Measurements from ENCODE around the gene CPT1B.

The CPT1B gene

DNA sequence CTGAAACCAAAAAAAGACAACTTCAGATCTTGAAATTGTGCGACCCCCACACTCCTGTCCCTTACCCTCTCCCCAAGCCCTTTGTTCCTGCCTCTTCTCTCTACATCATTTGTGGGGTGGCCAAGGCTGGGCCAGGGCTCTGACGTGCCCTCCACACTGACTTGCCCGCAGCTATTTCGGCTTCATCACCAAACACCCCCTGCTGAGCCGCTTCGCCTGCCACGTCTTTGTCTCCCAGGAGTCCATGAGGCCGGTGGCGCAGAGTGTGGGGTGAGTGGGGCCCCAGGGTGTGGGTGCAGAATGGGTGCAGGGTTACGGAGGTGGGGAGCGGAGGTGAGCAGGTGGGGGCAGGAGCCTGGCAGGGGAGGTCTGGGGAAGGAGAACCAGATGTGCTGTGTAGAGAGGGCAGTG lies 31.8 kb upstream of the CPT1B start (continued):
- TF ChIP-seq, protein P1, sequence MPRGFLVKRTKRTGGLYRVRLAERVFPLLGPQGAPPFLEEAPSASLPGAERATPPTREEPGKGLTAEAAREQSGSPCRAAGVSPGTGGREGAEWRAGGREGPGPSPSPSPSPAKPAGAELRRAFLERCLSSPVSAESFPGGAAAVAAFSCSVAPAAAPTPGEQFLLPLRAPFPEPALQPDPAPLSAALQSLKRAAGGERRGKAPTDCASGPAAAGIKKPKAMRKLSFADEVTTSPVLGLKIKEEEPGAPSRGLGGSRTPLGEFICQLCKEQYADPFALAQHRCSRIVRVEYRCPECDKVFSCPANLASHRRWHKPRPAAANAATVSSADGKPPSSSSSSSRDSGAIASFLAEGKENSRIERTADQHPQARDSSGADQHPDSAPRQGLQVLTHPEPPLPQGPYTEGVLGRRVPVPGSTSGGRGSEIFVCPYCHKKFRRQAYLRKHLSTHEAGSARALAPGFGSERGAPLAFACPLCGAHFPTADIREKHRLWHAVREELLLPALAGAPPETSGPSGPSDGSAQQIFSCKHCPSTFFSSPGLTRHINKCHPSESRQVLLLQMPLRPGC (tag by site-specific recombination; IDR thresholded peaks at IDR 0.05), result no peak
- TF ChIP-seq, protein P2, sequence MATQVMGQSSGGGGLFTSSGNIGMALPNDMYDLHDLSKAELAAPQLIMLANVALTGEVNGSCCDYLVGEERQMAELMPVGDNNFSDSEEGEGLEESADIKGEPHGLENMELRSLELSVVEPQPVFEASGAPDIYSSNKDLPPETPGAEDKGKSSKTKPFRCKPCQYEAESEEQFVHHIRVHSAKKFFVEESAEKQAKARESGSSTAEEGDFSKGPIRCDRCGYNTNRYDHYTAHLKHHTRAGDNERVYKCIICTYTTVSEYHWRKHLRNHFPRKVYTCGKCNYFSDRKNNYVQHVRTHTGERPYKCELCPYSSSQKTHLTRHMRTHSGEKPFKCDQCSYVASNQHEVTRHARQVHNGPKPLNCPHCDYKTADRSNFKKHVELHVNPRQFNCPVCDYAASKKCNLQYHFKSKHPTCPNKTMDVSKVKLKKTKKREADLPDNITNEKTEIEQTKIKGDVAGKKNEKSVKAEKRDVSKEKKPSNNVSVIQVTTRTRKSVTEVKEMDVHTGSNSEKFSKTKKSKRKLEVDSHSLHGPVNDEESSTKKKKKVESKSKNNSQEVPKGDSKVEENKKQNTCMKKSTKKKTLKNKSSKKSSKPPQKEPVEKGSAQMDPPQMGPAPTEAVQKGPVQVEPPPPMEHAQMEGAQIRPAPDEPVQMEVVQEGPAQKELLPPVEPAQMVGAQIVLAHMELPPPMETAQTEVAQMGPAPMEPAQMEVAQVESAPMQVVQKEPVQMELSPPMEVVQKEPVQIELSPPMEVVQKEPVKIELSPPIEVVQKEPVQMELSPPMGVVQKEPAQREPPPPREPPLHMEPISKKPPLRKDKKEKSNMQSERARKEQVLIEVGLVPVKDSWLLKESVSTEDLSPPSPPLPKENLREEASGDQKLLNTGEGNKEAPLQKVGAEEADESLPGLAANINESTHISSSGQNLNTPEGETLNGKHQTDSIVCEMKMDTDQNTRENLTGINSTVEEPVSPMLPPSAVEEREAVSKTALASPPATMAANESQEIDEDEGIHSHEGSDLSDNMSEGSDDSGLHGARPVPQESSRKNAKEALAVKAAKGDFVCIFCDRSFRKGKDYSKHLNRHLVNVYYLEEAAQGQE (tag by site-specific recombination; IDR thresholded peaks at IDR 0.05), result no peak
- TF ChIP-seq MEIS1 (CRISPR knock-in tag; IDR thresholded peaks at IDR 0.05; ENCODE audit: borderline replicate concordance), result no peak
- TF ChIP-seq EGR2 (tag by site-specific recombination; IDR thresholded peaks at IDR 0.05; ENCODE audit: low read depth), result 0 out of 2 replicates have a peak, but pooled peaks have one; percentile 13
- no peak for TF ChIP-seq REPIN1 (tag by site-specific recombination; IDR thresholded peaks at IDR 0.05; ENCODE audit: low read depth)
- no peak for TF ChIP-seq ZNF555 (tag by site-specific recombination; conservative IDR thresholded peaks at IDR 0.05)
- no peak for TF ChIP-seq ZNF664 (tag by site-specific recombination; IDR thresholded peaks at IDR 0.05)
- TF ChIP-seq ZFHX2 (tag by site-specific recombination; conservative IDR thresholded peaks at IDR 0.05), result peak; percentile 29; the same call in 1 of the 2 replicates
- no peak for TF ChIP-seq ZNF837 (tag by site-specific recombination; IDR thresholded peaks at IDR 0.05)
- TF ChIP-seq ZNF610 (tag by site-specific recombination; IDR thresholded peaks at IDR 0.05; ENCODE audit: borderline replicate concordance), result no peak
- TF ChIP-seq, protein P3, sequence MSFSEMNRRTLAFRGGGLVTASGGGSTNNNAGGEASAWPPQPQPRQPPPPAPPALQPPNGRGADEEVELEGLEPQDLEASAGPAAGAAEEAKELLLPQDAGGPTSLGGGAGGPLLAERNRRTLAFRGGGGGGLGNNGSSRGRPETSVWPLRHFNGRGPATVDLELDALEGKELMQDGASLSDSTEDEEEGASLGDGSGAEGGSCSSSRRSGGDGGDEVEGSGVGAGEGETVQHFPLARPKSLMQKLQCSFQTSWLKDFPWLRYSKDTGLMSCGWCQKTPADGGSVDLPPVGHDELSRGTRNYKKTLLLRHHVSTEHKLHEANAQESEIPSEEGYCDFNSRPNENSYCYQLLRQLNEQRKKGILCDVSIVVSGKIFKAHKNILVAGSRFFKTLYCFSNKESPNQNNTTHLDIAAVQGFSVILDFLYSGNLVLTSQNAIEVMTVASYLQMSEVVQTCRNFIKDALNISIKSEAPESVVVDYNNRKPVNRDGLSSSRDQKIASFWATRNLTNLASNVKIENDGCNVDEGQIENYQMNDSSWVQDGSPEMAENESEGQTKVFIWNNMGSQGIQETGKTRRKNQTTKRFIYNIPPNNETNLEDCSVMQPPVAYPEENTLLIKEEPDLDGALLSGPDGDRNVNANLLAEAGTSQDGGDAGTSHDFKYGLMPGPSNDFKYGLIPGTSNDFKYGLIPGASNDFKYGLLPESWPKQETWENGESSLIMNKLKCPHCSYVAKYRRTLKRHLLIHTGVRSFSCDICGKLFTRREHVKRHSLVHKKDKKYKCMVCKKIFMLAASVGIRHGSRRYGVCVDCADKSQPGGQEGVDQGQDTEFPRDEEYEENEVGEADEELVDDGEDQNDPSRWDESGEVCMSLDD (tag by site-specific recombination; IDR thresholded peaks at IDR 0.05), result peak; percentile 46; the same call in 1 of the 2 replicates
- TF ChIP-seq, protein P4, sequence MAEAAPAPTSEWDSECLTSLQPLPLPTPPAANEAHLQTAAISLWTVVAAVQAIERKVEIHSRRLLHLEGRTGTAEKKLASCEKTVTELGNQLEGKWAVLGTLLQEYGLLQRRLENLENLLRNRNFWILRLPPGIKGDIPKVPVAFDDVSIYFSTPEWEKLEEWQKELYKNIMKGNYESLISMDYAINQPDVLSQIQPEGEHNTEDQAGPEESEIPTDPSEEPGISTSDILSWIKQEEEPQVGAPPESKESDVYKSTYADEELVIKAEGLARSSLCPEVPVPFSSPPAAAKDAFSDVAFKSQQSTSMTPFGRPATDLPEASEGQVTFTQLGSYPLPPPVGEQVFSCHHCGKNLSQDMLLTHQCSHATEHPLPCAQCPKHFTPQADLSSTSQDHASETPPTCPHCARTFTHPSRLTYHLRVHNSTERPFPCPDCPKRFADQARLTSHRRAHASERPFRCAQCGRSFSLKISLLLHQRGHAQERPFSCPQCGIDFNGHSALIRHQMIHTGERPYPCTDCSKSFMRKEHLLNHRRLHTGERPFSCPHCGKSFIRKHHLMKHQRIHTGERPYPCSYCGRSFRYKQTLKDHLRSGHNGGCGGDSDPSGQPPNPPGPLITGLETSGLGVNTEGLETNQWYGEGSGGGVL (tag by site-specific recombination; IDR thresholded peaks at IDR 0.05), result 0 out of 2 replicates have a peak, but pooled peaks have one; percentile 23
- TF ChIP-seq BCL11B (tag by site-specific recombination; IDR thresholded peaks at IDR 0.05; ENCODE audit: low read depth), result no peak
- no peak for TF ChIP-seq ZNF133 (tag by site-specific recombination; IDR thresholded peaks at IDR 0.05)
- TF ChIP-seq ZNF140 (tag by site-specific recombination; IDR thresholded peaks at IDR 0.05), result no peak
- TF ChIP-seq ZNF16 (tag by site-specific recombination; IDR thresholded peaks at IDR 0.05; ENCODE audit: low read depth), result no peak
- TF ChIP-seq PRDM1 (tag by site-specific recombination; IDR thresholded peaks at IDR 0.05), result no peak
- no peak for TF ChIP-seq ZNF335 (tag by site-specific recombination; conservative IDR thresholded peaks at IDR 0.05)
- TF ChIP-seq, protein P5, sequence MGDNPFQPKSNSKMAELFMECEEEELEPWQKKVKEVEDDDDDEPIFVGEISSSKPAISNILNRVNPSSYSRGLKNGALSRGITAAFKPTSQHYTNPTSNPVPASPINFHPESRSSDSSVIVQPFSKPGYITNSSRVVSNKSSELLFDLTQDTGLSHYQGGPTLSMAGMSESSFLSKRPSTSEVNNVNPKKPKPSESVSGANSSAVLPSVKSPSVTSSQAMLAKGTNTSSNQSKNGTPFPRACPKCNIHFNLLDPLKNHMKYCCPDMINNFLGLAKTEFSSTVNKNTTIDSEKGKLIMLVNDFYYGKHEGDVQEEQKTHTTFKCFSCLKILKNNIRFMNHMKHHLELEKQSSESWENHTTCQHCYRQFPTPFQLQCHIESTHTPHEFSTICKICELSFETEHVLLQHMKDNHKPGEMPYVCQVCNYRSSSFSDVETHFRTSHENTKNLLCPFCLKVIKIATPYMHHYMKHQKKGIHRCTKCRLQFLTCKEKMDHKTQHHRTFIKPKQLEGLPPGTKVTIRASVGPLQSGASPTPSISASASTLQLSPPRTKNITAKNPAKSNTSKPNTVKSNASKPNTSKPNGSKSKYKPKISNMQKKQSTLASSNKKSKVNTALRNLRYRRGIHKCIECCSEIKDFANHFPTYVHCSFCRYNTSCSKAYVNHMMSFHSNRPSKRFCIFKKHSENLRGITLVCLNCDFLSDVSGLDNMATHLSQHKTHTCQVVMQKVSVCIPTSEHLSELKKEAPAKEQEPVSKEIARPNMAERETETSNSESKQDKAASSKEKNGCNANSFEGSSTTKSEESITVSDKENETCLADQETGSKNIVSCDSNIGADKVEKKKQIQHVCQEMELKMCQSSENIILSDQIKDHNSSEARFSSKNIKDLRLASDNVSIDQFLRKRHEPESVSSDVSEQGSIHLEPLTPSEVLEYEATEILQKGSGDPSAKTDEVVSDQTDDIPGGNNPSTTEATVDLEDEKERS (tag by site-specific recombination; IDR thresholded peaks at IDR 0.05), result no peak
- no peak for TF ChIP-seq ZNF501 (tag by site-specific recombination; IDR thresholded peaks at IDR 0.05)
- TF ChIP-seq ZNF121 (tag by site-specific recombination; IDR thresholded peaks at IDR 0.05), result no peak
- TF ChIP-seq GLIS2 (tag by site-specific recombination; IDR thresholded peaks at IDR 0.05), result no peak; the same call in 1 of the 2 replicates
